Epidermal melanocyte (primary cell): Measurements from ENCODE around the gene CTIF.

Experiments
- DNase-seq: peaks from one replicate; pipeline ENCODE4 v3.0.0; 2011; ENCODE audit warnings: low spot score; ENCODE audit not compliant: insufficient read length

The CTIF gene

DNA sequence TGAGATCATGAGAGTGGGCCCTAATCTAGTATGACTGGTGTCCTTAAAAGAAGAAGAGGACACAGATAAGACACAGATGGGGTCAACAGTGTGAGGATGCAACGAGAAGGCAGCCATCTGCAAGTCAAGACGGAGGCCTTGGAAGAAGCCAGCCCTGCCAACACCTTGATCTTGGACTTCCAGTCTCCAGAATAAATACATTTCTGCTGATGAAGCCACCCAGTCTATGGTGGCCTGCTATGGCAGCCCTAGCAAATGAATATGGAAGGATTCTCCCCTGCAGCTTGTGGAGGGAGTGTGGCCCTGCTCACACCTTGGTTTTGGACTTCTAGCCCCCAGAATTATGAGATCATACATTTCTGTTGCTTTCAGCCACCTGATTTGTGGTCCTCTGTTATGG lies 12.3 kb downstream of the CTIF start:
- DNase-seq: no peak

DNA sequence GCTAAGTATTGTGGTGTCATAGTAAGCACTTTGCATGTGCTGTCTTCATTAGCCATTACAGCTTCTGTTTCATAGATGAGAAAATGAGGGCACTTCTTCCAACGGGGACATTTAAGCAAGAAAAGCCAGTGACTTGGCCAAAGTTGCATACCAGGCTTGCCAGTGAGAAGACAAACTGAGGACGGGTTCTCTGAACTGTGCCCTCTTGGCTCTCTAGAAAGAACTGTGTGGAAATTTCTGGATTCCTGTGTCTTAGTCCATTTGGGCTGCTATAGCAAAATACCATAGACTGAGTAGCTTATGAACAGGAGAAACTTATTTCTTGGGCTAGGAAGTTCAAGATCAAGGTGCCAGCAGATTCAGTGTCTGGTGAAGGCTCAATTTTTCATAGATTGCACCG lies 13.3 kb downstream of the CTIF start:
- DNase-seq: no peak

DNA sequence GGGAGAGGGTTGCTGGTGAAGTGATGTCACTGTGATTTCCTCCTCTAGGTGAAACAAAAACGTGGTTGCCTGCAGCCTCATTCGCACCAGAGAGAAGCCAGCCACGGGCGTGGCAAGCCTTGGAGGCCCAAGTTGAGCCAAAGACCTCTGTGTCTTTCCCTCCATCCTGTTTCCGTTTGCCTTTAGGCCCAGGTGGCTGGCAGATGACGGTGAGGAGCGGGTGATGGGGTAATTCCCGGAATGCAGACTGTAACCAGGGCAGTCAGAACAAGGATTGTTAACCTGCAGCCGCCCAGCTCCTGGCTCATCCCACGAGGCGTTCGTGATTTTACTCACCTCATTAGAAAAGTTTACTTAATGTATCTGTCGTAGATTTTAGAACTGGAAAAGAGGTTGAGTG lies 14.4 kb downstream of the CTIF start:
- DNase-seq: no peak

DNA sequence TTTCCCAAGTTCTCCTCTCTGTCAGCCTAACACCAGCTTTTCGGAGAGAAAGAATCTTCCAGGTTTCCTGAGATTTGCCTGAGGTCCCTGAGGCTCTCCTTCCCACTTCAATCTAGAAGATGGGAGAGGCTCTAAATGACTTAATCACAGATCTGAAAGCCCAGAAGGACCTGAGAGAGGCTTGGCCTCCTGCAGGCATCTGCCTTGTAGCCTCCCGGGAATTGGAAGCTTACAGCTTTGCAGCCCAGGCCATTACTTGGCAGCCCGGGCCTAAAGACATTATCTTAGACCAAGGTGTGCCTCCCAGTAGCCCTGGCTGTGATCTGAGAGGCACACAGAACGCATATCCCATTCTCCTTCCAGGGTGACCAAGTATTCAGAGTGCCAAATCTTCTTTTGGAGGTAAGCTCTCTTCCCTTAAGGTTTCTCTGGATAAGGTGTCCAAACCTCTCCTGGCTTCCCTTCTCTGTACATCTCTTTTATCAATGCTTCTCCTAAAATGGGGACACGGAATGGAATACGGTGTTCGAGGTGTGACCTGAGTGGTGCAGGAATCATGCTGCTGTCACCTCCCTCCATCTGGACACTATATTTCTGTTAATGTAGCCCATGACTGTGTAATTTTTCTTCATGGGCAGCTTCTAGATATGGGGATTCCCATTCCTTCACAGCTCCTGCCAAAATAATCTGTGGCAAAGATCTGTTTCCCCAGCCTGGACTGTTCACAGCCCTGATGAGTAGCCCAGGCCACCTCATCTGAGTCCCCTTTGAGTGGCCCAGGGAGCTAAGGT lies 16.0 kb downstream of the CTIF start:
- no peak for DNase-seq

DNA sequence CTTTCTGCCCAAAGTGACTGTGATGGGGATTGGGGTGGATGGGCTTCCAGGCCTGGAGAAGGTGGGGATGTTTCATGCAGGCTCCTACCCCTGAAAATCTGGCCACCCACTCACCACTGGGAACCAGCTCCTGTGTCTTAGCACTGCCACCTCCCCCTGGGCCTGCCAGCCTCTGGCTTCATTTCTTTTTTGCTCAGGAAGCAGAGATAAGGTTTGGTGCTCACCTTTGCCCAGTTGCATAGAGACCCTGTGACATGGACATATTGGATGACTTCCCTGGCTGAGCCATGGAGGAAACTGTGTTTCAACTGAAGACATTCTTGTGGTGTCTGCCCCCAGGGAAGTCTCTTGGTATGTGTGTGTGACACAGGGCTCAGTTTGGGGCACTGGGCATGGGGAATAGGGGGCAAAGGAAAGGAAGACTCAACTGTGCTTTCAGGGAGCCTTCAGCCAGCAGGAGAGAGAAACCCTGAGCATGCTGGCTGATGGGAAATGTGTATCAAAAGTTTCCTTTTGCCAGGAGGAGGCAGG lies 16.7 kb downstream of the CTIF start:
- DNase-seq: no peak

DNA sequence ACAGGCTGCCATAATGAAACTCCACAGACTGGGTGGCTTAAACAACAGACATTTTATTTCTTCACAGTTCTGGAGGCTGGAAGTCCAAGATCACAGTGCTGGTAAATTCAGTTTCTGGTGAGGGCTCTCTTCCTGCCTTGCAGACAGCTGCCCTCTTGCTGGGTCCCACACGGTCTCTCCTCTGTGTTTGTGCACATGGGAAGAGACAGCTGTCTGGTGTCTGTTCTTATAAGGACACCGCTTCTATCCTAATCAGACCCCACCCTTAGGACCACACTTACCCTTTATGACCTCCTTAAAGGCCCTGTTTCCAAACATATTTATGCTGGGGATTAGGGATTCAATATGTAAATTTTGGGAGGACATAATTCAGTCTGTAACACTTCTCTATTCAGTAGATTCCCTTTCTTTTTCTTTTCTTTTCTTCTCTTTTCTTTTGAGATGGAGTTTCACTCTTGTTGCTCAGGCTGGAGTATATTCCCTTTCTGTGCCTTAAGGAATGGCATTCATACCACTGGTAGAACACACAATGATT lies 18.9 kb downstream of the CTIF start:
- no peak for DNase-seq

DNA sequence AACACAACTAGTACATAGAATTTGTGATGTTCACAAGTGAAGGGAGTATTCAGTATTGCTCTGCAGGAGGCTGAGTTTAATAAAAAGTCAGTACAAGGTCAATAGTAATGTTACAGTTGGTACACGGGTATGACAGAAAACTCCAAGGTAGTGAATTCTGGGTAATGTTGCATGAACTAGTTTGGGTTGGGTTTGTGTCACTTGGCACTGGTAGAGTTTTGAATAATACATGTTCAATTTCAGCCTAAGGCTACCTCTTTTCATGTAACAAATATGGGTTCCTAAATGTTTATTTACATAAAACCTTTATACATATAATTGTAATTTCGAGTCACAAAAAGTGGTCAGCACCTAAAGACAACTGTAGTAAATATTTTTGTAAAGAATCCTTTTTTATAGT lies 19.4 kb downstream of the CTIF start:
- no peak for DNase-seq

DNA sequence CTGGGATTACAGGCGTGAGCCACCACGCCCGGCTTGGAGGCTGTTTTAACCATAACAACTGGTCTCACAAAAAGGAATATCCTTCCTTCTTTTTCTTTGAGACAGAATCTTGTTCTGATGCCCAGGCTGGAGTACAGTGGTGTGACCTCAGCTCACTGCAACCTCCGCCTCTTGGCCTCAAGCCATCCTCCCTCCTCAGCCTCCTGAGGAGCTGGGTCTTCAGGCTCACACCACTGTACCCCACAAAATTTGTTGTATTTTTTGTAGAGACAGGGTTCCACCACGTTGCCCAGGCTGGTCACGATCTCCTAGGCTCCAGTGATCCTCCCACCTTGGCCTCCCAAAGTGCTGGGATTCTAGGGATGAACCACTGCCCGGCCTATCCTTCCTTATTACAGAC lies 21.7 kb downstream of the CTIF start:
- DNase-seq: no peak

DNA sequence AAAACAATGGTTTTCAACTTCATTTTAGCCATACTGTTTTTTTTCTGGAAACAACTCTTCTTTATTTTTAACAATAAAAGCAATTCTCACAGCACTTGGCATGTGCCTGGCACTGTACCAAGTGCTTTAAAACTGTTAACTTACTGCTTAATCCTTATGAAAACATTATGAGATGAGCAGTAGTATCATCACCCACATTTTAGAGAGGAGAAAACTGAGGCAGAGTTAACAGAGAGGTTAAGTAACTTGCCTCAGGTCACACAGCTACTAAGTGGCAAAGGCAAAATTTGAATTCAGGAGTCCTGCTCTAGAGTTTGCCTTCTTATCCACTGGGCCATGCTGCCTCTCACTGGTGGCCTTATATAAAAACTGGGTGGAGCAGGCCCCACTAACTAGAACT lies 23.2 kb downstream of the CTIF start:
- no peak for DNase-seq

DNA sequence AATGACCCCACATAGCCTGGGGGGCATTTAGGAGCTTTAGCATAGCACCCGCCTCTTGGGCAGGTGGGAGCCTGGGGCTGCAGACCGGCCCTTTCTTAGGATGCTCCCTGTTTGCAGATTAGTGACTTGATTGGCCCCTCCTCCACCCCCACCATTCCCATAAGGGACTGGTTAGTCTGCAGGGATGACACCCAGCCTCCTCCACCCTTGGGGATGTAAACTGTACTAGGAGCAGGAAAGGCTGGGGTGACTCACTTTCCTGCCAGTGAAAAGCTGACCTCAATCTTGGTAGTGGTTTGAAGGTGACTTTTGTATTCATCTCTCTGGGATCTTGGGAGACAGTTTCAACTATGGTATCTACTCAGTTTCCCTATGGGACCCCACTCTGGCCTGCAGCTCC lies 24.2 kb downstream of the CTIF start:
- DNase-seq: no peak

DNA sequence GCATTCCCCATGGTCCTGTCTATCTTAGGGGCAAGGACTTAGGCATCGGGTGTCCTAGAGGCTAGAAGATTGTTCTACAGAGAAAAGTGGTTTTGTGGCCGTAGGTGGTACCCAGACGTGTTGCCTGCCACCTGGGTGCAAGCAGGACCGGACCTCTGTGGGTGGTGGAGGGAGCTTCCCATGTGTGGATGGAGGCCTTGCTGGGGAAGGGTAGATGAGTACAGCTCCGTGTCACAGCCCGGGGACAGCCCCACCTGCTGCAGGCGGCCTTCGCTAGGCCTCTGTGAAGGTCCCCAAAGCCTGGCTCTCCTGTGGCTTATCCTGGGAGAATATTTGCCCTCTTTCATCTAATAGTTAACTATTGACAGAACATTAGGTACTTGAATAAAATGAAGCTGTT lies 25.3 kb downstream of the CTIF start:
- no peak for DNase-seq

DNA sequence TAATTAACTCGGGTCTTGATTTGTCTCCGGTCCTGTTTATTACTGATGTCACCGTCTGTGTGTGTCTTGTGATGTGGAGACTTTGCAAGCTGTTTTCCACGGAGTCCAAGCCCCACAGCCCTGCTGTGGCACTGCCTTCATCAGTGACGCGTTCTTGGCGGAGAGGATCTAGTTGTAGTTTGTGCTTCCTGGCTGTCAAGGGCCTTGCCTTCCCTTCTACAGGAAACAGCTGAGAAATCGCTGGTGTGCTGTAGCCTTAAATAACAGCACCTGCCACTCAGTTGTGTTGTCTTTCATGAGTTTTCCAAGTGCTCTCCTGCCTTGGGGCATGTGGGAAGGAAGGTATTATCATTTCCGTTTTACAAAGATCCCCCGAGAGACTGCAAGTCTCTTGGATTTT lies 26.3 kb downstream of the CTIF start:
- no peak for DNase-seq

DNA sequence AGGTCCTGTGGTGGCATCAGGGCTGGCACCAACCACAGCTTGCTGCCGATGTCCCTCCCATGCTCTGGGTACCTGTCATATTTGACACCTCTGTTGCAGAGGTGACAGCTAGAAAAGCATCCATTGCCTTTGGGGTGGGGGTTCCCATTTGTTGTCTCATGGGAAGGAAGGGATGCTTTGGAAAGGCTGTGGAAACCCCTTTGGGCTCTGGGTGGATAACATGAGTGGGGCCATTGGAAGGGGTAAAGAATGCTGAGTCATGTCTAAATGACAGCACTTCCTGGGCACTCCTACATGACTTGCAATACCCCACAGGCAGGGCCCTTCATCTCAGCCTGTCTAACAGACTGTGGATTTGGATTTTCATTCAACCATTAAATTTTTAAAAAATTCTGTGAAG lies 27.8 kb downstream of the CTIF start:
- DNase-seq: no peak

DNA sequence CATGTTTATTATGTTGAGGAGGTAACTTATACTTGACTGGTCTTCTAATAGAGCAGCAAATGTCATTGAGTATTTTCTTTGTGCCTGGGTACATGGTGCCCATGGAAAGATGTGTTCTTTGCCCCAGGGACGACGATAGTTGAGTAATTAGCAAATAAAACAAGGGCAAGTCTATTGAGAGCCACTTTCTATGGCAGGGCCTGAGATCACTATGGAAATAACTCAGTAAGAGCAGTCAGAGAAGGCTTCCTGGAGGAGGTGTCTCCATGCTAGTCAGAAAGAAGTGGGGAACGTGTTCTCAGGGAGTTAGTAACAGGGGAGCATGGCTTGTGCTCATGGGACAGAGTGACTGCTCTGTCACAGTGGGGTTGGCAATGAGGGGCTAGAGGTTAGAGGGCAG lies 28.6 kb downstream of the CTIF start:
- no peak for DNase-seq

DNA sequence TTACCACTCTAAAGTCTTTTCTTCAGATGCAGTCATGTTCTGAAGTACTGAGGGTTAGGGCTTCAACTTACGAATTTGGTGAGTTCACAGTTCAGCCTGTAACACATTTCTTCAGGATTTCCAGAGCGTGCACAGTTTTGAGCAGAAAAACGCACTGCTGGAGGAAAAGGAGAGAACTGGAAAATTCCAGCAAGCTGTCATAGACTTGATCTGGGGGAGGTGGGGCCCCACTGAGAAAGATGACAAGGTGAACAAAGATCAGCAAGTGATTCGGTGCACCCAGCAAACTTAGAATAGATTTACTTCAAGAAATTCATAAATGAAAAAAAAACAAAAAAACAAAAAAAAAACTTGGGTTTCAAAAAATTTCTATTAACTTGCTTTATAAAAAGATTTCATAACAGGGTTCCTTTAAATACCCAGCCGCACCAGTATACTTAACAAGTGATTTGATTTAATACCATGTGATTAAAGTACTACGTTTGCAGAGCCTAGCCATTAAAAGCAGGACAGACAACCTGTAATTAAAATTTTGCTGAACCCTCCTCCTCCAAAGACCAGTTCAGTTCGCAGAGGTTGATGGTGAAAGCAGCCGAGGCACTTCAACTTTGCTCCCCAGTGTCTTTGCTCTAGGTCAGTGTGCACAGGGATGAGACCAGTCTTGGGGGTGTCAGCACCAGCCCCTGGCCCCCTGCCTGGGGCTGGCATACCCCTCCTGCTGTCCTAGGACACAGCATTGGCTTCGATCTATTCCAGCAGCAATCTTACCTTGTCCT lies 30.5 kb downstream of the CTIF start:
- DNase-seq: no peak

DNA sequence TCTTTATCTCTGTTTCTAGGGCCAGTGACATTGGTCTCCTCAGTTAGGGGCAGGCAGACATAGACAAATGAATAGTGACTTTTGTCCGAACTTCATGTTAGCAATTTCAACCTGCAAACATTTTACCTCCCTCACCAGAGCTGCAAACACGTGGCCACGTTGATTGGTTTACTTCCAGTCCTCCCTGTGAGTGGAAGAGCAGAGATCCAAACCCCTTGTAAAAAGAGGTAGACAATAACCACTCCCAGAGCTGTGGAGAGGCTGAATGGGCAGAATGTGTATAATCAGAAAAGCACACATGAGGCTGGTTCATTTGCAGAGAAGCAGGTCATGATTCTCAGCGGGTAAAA lies 31.1 kb downstream of the CTIF start:
- no peak for DNase-seq

DNA sequence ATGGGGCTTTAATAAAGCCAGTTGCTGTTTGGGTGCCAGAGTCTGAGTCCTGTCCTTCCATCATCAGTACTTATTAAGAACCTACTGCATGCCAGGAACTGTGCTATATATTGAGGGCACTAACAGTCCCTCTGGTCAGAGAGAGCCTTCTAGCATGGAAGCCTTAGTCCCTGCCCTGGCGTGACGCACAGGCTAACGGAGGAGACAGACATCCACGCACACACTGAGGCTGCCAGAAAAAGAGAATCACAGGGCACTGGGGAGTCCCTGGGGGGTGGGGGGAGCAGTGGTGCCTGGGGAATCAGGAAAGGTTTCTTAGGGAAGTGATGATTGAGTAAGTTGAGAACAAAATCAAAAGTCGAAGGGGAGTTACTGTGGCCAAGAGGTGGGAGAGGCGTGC lies 31.5 kb downstream of the CTIF start:
- no peak for DNase-seq

DNA sequence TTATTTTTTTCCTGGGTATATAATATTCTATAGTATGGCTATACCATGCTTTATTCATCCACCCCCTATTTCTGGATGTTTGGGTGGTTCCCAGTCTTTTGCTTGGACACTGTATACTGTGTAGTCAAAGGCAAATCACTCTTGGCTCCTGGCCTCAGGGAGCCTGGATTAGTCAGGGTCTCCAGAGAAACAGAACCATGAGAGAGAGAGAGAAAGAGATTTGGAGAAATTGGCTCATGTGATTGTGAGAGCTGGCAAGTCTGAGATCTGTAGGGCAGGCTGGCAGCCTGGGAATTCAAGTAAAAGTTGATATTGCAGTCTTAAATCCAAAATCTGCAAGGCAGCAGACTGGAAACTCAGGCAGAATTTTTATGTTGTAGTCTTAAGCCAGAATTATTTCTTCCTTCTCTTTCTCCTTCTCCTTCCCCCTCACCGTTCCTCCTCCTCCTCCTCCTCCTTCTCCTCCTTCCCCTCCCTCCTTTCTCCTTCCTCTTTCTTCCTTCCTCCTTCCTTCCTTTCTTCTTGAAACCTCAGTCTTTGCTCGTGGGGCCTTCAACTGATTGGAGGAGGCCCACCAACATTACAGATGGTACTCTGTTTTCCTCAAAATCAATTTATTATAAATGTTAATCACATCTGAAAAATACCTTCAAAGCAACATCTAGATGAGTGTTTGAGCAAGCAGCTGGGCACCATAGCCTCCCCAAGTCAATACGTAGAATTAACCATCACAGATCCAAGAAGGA lies 33.0 kb downstream of the CTIF start:
- no peak for DNase-seq

DNA sequence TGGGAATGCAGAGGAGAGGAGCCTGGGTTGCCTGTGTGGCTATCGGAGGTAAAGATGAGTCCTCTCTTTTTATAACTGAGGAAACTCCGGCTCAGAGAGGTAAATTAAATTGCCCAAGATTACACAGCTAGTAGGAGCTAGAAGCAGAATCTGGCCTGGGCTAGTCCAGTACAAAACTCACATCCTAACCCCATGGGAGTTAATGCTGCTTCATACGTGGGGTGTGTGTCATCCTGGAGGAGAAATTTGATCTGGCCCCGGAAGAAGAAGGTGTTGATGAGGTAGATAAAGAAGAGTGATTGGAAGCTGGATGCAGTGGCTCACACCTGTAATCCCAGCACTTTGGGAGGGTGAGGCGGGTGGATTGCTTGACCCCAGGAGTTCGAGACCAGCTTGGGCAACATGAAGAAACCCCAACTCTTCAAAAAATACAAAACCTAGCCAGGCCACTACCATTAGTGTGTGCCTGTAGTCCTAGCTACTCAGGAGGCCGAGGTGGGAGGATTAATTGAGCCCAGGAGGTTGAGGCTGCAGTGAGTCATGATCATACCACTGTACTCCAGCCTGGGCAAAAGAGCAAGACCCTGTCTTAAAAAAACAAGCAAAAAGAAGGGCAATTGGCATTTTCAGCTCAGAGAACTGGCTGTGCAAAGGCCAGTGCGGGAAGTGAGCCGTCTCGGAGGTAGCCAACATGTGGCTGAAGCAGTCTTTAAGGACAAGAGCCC lies 33.7 kb downstream of the CTIF start:
- no peak for DNase-seq

DNA sequence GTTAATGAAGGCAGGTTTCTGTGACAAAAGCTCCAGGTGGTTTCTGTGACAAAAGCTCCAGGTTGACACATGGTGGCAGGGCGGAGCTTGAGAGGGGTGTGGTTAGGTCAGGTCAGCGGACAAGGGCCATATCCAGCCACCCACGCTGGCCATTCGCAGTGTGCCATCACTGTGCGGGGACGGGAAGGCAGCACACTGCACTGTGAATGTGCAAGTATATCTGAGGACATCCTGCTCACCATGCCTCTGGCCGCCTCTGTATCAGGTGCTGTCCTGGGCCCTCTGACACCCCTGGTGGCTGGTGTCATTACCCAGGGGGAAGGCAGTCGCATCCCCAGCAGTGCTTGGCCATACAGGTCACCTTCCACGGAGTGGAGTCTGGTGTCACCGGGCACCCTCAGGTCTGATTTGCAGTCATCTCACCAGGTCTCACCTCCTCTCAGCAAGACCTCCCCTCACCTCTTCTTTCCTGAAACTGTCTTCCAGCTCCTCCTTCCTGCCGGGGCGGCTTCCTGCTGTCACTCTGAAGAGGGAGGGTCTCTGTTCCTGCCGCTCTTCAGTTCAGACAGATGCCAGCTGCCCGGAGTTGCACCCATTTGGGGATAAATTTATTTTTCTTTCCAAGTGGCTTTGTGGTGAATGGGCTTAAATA lies 34.9 kb downstream of the CTIF start:
- no peak for DNase-seq
